ENCODE measurements around the gene NPTX2. TPM values are rescaled to one million over a fixed set of nuclear protein-coding genes. Genes with fewer than 3 reads are reported as not detected.

The NPTX2 gene
- polyA plus RNA-seq, 1 donor from 2014 or later = 0.98 TPM

- Histone ChIP-seq H3K4me2 (ENCODE audit: low read length) (no peak overlapping the region), H3K4me3 (ENCODE audit: low read length) (no peak overlapping the region), H4K20me1 (ENCODE audit: insufficient read depth) (no peaks in the 10 kb centered on the region), H3F3A (ENCODE audit: insufficient read depth, low read length, poor library complexity, severe bottlenecking) (no peaks in the 10 kb centered on the region), H2AFZ (ENCODE audit: low read depth, low read length) (no peak overlapping the region), H3K9me2 (ENCODE audit: insufficient read depth, low read length) (no peaks in the 10 kb centered on the region), H3K36me3 (ENCODE audit: insufficient read depth, low read length) (no peaks in the 10 kb centered on the region), H3K27me3 (ENCODE audit: insufficient read depth, low read depth, low read length) (no peaks in the 10 kb centered on the region), H3K9me3 (ENCODE audit: low read length) (no peaks in the 10 kb centered on the region), H3K79me2 (replicated peaks; ENCODE audit: insufficient read depth, low read length) (no peaks in the 10 kb centered on the region), H3K27ac (ENCODE audit: low read length) (no peak overlapping the region), H3K9ac (ENCODE audit: low read length) (no peak overlapping the region)
- TF ChIP-seq EP300 (conservative IDR thresholded peaks at IDR 0.05; ENCODE audit: poor library complexity, severe bottlenecking) (no peak), TAF1 (IDR thresholded peaks at IDR 0.05; ENCODE audit: low read depth) (no peak), RAD21 (conservative IDR thresholded peaks at IDR 0.05) (no peak), POLR2AphosphoS5 (IDR thresholded peaks at IDR 0.05) (no peak), EZH2 (IDR thresholded peaks at IDR 0.05; ENCODE audit: borderline replicate concordance, insufficient read depth, low read length, poor library complexity, severe bottlenecking) (no peak), SMC3 (conservative IDR thresholded peaks at IDR 0.05; ENCODE audit: poor library complexity) (no peak), MXI1 (conservative IDR thresholded peaks at IDR 0.05; ENCODE audit: poor library complexity, severe bottlenecking) (no peak)
- TF ChIP-seq, protein P1, sequence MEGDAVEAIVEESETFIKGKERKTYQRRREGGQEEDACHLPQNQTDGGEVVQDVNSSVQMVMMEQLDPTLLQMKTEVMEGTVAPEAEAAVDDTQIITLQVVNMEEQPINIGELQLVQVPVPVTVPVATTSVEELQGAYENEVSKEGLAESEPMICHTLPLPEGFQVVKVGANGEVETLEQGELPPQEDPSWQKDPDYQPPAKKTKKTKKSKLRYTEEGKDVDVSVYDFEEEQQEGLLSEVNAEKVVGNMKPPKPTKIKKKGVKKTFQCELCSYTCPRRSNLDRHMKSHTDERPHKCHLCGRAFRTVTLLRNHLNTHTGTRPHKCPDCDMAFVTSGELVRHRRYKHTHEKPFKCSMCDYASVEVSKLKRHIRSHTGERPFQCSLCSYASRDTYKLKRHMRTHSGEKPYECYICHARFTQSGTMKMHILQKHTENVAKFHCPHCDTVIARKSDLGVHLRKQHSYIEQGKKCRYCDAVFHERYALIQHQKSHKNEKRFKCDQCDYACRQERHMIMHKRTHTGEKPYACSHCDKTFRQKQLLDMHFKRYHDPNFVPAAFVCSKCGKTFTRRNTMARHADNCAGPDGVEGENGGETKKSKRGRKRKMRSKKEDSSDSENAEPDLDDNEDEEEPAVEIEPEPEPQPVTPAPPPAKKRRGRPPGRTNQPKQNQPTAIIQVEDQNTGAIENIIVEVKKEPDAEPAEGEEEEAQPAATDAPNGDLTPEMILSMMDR (IDR thresholded peaks at IDR 0.05; ENCODE audit: poor library complexity, severe bottlenecking) = no peak
- TF ChIP-seq, protein P2, sequence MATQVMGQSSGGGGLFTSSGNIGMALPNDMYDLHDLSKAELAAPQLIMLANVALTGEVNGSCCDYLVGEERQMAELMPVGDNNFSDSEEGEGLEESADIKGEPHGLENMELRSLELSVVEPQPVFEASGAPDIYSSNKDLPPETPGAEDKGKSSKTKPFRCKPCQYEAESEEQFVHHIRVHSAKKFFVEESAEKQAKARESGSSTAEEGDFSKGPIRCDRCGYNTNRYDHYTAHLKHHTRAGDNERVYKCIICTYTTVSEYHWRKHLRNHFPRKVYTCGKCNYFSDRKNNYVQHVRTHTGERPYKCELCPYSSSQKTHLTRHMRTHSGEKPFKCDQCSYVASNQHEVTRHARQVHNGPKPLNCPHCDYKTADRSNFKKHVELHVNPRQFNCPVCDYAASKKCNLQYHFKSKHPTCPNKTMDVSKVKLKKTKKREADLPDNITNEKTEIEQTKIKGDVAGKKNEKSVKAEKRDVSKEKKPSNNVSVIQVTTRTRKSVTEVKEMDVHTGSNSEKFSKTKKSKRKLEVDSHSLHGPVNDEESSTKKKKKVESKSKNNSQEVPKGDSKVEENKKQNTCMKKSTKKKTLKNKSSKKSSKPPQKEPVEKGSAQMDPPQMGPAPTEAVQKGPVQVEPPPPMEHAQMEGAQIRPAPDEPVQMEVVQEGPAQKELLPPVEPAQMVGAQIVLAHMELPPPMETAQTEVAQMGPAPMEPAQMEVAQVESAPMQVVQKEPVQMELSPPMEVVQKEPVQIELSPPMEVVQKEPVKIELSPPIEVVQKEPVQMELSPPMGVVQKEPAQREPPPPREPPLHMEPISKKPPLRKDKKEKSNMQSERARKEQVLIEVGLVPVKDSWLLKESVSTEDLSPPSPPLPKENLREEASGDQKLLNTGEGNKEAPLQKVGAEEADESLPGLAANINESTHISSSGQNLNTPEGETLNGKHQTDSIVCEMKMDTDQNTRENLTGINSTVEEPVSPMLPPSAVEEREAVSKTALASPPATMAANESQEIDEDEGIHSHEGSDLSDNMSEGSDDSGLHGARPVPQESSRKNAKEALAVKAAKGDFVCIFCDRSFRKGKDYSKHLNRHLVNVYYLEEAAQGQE (IDR thresholded peaks at IDR 0.05; ENCODE audit: borderline replicate concordance) = no peak
Observed at GRCh38 chr7:98599886-98600285, 17.2 kb upstream of the NPTX2 start.

GRCh38 chr7:98602755-98603398, 14.2 kb upstream of the NPTX2 start:
- Histone ChIP-seq H3K9ac (ENCODE audit: low read length) (no peak overlapping the region), H4K20me1 (ENCODE audit: insufficient read depth) (no peaks in the 10 kb centered on the region), H3K4me2 (ENCODE audit: low read length) (no peak overlapping the region), H3K27ac (ENCODE audit: low read length) (no peak overlapping the region), H2AFZ (ENCODE audit: low read depth, low read length) (no peak overlapping the region), H3K4me3 (ENCODE audit: low read length) (no peak overlapping the region), H3K79me2 (replicated peaks; ENCODE audit: insufficient read depth, low read length) (no peaks in the 10 kb centered on the region), H3K27me3 (ENCODE audit: insufficient read depth, low read depth, low read length) (no peaks in the 10 kb centered on the region), H3K9me3 (ENCODE audit: low read length) (no peaks in the 10 kb centered on the region), H3K36me3 (ENCODE audit: insufficient read depth, low read length) (no peaks in the 10 kb centered on the region), H3F3A (ENCODE audit: insufficient read depth, low read length, poor library complexity, severe bottlenecking) (no peaks in the 10 kb centered on the region), H3K9me2 (ENCODE audit: insufficient read depth, low read length) (no peaks in the 10 kb centered on the region)
- TF ChIP-seq MXI1 (conservative IDR thresholded peaks at IDR 0.05; ENCODE audit: poor library complexity, severe bottlenecking) = no peak
- no peak for TF ChIP-seq SMC3 (conservative IDR thresholded peaks at IDR 0.05; ENCODE audit: poor library complexity)
- TF ChIP-seq POLR2AphosphoS5 (IDR thresholded peaks at IDR 0.05) = no peak
- TF ChIP-seq, protein P1 (IDR thresholded peaks at IDR 0.05; ENCODE audit: poor library complexity, severe bottlenecking) = no peak
- TF ChIP-seq TAF1 (IDR thresholded peaks at IDR 0.05; ENCODE audit: low read depth) = no peak
- no peak for TF ChIP-seq RAD21 (conservative IDR thresholded peaks at IDR 0.05)
- TF ChIP-seq, protein P2 (IDR thresholded peaks at IDR 0.05; ENCODE audit: borderline replicate concordance) = no peak
